Measurements from ENCODE around the gene KLF9. TPM values are rescaled to one million over a fixed set of nuclear protein-coding genes. Genes with fewer than 3 reads are reported as not detected.

Gene KLF9
- total RNA-seq, 1 experiment from 2014 or later, result 1.0 TPM

GRCh38 chr9:70442328-70442848 is 27.9 kb upstream of the KLF9 start:
- no peak for TF ChIP-seq MAX (CRISPR knock-in tag; IDR thresholded peaks at IDR 0.05)
- peak; percentile 41; the same call in 1 of the 2 replicates for TF ChIP-seq ZNF121 (CRISPR knock-in tag; IDR thresholded peaks at IDR 0.05)
- DNase-seq (ENCODE audit: low spot score) (no peak), ATAC-seq (no peak)
- Mint-ChIP-seq H3K27me3 (ENCODE audit: low read depth) (no peaks in the 10 kb centered on the region; the same call in 1 of the 2 replicates), H3K27ac (no peak overlapping the region), H3K4me3 (no peak overlapping the region), H3K4me1 (peaks cover 4% of the 10 kb centered on the region), H3K9me3 (no peaks in the 10 kb centered on the region), H3K36me3 (no peaks in the 10 kb centered on the region)
- POLR2A ChIA-PET, result no interaction called here
- CTCF ChIA-PET, result no interaction called here

- no peak overlapping the region for H3K27ac Mint-ChIP-seq
- CTCF ChIA-PET, result no interaction called here
- no peaks in the 10 kb centered on the region for H3K36me3 Mint-ChIP-seq
- peaks cover 4% of the 10 kb centered on the region for H3K4me1 Mint-ChIP-seq
- TF ChIP-seq E2F4 (CRISPR knock-in tag; IDR thresholded peaks at IDR 0.05; ENCODE audit: borderline replicate concordance, low read depth), result no peak
- no peak for TF ChIP-seq CREB1 (CRISPR knock-in tag; IDR thresholded peaks at IDR 0.05)
- no peak for TF ChIP-seq AFF4 (CRISPR knock-in tag; IDR thresholded peaks at IDR 0.05; ENCODE audit: borderline replicate concordance)
- TF ChIP-seq ETV6 (CRISPR knock-in tag; IDR thresholded peaks at IDR 0.05), result no peak
- TF ChIP-seq GRHL2 (CRISPR knock-in tag; IDR thresholded peaks at IDR 0.05; ENCODE audit: insufficient replicate concordance, severe bottlenecking), result no peak
- TF ChIP-seq JAZF1 (CRISPR knock-in tag; IDR thresholded peaks at IDR 0.05), result no peak
- no peak for TF ChIP-seq PRRX2 (CRISPR knock-in tag; IDR thresholded peaks at IDR 0.05)
- TF ChIP-seq RORB (CRISPR knock-in tag; IDR thresholded peaks at IDR 0.05), result no peak
- POLR2A ChIA-PET, result no interaction called here
- ATAC-seq (no peak), DNase-seq (ENCODE audit: low spot score) (no peak)
- no peaks in the 10 kb centered on the region for H3K9me3 Mint-ChIP-seq
- H3K27me3 Mint-ChIP-seq (ENCODE audit: low read depth), result no peaks in the 10 kb centered on the region; the same call in 1 of the 2 replicates
- H3K4me3 Mint-ChIP-seq, result no peak overlapping the region
These were observed 27.2 kb upstream of the KLF9 start for GRCh38 chr9:70441622-70442021.

- ChIA-PET POLR2A (no interaction called here), CTCF (no interaction called here)
- no peak for ATAC-seq
- H3K27me3 Mint-ChIP-seq (ENCODE audit: low read depth), result no peaks in the 10 kb centered on the region; the same call in 1 of the 2 replicates
- peaks cover 4% of the 10 kb centered on the region for H3K4me1 Mint-ChIP-seq
- H3K4me3 Mint-ChIP-seq, result no peak overlapping the region
- DNase-seq (ENCODE audit: low spot score), result no peak
- no peak for TF ChIP-seq TCF7 (CRISPR knock-in tag; IDR thresholded peaks at IDR 0.05; ENCODE audit: low read depth)
- no peak for TF ChIP-seq ATF1 (CRISPR knock-in tag; IDR thresholded peaks at IDR 0.05)
- TF ChIP-seq ESRRA (CRISPR knock-in tag; IDR thresholded peaks at IDR 0.05; ENCODE audit: borderline replicate concordance), result no peak
- TF ChIP-seq MAX (CRISPR knock-in tag; IDR thresholded peaks at IDR 0.05), result no peak
- TF ChIP-seq, protein P1, sequence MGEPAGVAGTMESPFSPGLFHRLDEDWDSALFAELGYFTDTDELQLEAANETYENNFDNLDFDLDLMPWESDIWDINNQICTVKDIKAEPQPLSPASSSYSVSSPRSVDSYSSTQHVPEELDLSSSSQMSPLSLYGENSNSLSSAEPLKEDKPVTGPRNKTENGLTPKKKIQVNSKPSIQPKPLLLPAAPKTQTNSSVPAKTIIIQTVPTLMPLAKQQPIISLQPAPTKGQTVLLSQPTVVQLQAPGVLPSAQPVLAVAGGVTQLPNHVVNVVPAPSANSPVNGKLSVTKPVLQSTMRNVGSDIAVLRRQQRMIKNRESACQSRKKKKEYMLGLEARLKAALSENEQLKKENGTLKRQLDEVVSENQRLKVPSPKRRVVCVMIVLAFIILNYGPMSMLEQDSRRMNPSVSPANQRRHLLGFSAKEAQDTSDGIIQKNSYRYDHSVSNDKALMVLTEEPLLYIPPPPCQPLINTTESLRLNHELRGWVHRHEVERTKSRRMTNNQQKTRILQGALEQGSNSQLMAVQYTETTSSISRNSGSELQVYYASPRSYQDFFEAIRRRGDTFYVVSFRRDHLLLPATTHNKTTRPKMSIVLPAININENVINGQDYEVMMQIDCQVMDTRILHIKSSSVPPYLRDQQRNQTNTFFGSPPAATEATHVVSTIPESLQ (CRISPR knock-in tag; IDR thresholded peaks at IDR 0.05), result no peak
- no peak for TF ChIP-seq ETV6 (CRISPR knock-in tag; IDR thresholded peaks at IDR 0.05)
- TF ChIP-seq ZNF416 (CRISPR knock-in tag; IDR thresholded peaks at IDR 0.05), result no peak
- TF ChIP-seq, protein P2, sequence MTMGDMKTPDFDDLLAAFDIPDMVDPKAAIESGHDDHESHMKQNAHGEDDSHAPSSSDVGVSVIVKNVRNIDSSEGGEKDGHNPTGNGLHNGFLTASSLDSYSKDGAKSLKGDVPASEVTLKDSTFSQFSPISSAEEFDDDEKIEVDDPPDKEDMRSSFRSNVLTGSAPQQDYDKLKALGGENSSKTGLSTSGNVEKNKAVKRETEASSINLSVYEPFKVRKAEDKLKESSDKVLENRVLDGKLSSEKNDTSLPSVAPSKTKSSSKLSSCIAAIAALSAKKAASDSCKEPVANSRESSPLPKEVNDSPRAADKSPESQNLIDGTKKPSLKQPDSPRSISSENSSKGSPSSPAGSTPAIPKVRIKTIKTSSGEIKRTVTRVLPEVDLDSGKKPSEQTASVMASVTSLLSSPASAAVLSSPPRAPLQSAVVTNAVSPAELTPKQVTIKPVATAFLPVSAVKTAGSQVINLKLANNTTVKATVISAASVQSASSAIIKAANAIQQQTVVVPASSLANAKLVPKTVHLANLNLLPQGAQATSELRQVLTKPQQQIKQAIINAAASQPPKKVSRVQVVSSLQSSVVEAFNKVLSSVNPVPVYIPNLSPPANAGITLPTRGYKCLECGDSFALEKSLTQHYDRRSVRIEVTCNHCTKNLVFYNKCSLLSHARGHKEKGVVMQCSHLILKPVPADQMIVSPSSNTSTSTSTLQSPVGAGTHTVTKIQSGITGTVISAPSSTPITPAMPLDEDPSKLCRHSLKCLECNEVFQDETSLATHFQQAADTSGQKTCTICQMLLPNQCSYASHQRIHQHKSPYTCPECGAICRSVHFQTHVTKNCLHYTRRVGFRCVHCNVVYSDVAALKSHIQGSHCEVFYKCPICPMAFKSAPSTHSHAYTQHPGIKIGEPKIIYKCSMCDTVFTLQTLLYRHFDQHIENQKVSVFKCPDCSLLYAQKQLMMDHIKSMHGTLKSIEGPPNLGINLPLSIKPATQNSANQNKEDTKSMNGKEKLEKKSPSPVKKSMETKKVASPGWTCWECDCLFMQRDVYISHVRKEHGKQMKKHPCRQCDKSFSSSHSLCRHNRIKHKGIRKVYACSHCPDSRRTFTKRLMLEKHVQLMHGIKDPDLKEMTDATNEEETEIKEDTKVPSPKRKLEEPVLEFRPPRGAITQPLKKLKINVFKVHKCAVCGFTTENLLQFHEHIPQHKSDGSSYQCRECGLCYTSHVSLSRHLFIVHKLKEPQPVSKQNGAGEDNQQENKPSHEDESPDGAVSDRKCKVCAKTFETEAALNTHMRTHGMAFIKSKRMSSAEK (CRISPR knock-in tag; IDR thresholded peaks at IDR 0.05; ENCODE audit: borderline replicate concordance), result no peak
- TF ChIP-seq ZNF423 (CRISPR knock-in tag; IDR thresholded peaks at IDR 0.05), result no peak
- H3K36me3 Mint-ChIP-seq, result no peaks in the 10 kb centered on the region
- H3K27ac Mint-ChIP-seq, result no peak overlapping the region
- H3K9me3 Mint-ChIP-seq, result no peaks in the 10 kb centered on the region
These were observed 25.7 kb upstream of the KLF9 start for GRCh38 chr9:70439991-70440706.

Data from WTC11 (cell line).